ENCODE measurements around the gene SLC4A3. TPM values are rescaled to one million over a fixed set of nuclear protein-coding genes. Genes with fewer than 3 reads are reported as not detected.

SLC4A3 gene
- total RNA-seq, 1 experiment from 2014 or later = 8.7 TPM

- TF ChIP-seq ERG (CRISPR knock-in tag; IDR thresholded peaks at IDR 0.05) = no peak
- no peak for TF ChIP-seq FOXK1 (CRISPR knock-in tag; IDR thresholded peaks at IDR 0.05)
These were observed 4.7 kb downstream of the SLC4A3 start (continued) for GRCh38 chr2:219631904-219632759.

- ChIA-PET POLR2A (no interaction called here), CTCF (interaction anchor here (1.3 to 2.0 kb wide), 2 partner anchors 10 to 13 kb away, joined by 4 to 5 read pairs; no protein-coding TSS in a partner anchor)
- H3K9me3 Mint-ChIP-seq = no peaks in the 10 kb centered on the region
- no peaks in the 10 kb centered on the region; the same call in 1 of the 2 replicates for H3K4me1 Mint-ChIP-seq
- TF ChIP-seq NR1H2 (CRISPR knock-in tag; IDR thresholded peaks at IDR 0.05) (no peak), ERG (CRISPR knock-in tag; IDR thresholded peaks at IDR 0.05) (no peak), ZNF512 (CRISPR knock-in tag; IDR thresholded peaks at IDR 0.05; ENCODE audit: borderline replicate concordance) (no peak), JAZF1 (CRISPR knock-in tag; IDR thresholded peaks at IDR 0.05) (no peak), ZNF423 (CRISPR knock-in tag; IDR thresholded peaks at IDR 0.05) (no peak), FOXK1 (CRISPR knock-in tag; IDR thresholded peaks at IDR 0.05) (no peak), E2F4 (CRISPR knock-in tag; IDR thresholded peaks at IDR 0.05; ENCODE audit: borderline replicate concordance, low read depth) (no peak), TEAD1 (CRISPR knock-in tag; IDR thresholded peaks at IDR 0.05) (no peak), GABPB1 (CRISPR knock-in tag; IDR thresholded peaks at IDR 0.05) (no peak), KAT7 (CRISPR knock-in tag; IDR thresholded peaks at IDR 0.05; ENCODE audit: borderline replicate concordance) (no peak), ATF6 (CRISPR knock-in tag; IDR thresholded peaks at IDR 0.05) (no peak), EMX1 (CRISPR knock-in tag; IDR thresholded peaks at IDR 0.05) (no peak), ZNF138 (CRISPR knock-in tag; conservative IDR thresholded peaks at IDR 0.05) (no peak), MLX (CRISPR knock-in tag; IDR thresholded peaks at IDR 0.05) (no peak), TCF7 (CRISPR knock-in tag; IDR thresholded peaks at IDR 0.05; ENCODE audit: low read depth) (no peak)
- TF ChIP-seq, protein P1, sequence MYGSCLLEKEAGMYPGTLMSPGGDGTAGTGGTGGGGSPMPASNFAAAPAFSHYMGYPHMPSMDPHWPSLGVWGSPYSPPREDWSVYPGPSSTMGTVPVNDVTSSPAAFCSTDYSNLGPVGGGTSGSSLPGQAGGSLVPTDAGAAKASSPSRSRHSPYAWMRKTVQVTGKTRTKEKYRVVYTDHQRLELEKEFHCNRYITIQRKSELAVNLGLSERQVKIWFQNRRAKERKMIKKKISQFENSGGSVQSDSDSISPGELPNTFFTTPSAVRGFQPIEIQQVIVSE (CRISPR knock-in tag; IDR thresholded peaks at IDR 0.05; ENCODE audit: borderline replicate concordance) = no peak
- no peaks in the 10 kb centered on the region for H3K27me3 Mint-ChIP-seq (ENCODE audit: low read depth)
- H3K4me3 Mint-ChIP-seq = no peak overlapping the region
- H3K27ac Mint-ChIP-seq = no peak overlapping the region
- H3K36me3 Mint-ChIP-seq = no peaks in the 10 kb centered on the region
- no peak for ATAC-seq
- DNase-seq (ENCODE audit: low spot score) = peak; percentile 7
These were observed 5.3 kb downstream of the SLC4A3 start for GRCh38 chr2:219632760-219633105.
